Measurements from ENCODE around the gene PRIMA1.

DNA sequence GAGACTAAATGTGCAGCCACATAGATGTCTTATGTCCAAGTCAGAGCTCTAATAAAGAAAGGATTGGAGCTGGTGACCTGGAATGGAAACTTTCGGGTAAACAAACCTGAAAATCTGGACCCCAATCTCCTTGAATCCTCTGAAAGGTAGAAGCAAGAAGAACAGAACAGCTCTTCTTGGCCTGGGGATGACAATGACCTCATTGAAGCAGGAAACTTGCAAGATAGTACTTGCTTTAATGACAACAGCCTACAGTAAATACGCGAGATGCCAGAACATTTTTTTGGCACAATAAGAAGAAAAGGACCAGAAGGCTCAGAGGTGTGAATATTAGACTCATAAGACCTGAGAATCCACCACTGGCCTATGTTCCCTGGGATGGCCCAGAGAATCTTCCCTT, 4.1 kb upstream of the PRIMA1 start:
- no peak for TF ChIP-seq NFYB (IDR thresholded peaks at IDR 0.05; ENCODE audit: insufficient read depth, low read depth, low read length)
- TF ChIP-seq, protein P1, sequence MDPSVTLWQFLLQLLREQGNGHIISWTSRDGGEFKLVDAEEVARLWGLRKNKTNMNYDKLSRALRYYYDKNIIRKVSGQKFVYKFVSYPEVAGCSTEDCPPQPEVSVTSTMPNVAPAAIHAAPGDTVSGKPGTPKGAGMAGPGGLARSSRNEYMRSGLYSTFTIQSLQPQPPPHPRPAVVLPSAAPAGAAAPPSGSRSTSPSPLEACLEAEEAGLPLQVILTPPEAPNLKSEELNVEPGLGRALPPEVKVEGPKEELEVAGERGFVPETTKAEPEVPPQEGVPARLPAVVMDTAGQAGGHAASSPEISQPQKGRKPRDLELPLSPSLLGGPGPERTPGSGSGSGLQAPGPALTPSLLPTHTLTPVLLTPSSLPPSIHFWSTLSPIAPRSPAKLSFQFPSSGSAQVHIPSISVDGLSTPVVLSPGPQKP (IDR thresholded peaks at IDR 0.05; ENCODE audit: low read depth, low read length): no peak
- no peak for TF ChIP-seq ATF3 (IDR thresholded peaks at IDR 0.05; ENCODE audit: borderline replicate concordance, extremely low read depth, low read depth, low read length)
- no peak for TF ChIP-seq POLR2A (IDR thresholded peaks at IDR 0.05; ENCODE audit: low read depth, low read length)
- TF ChIP-seq CTCF (IDR thresholded peaks at IDR 0.05 in 2 of 3, conservative IDR thresholded peaks at IDR 0.05 in 1 of 3; ENCODE audit: control insufficient read depth in 2 of 3, extremely low read depth in 1 of 3, insufficient read depth in 1 of 3, low read depth in 3 of 3, low read length in 3 of 3): no peak
- no peak for TF ChIP-seq TCF7 (IDR thresholded peaks at IDR 0.05; ENCODE audit: borderline replicate concordance)
- no peak for TF ChIP-seq RUNX3 (IDR thresholded peaks at IDR 0.05; ENCODE audit: low read length)
- no peak for TF ChIP-seq YY1 (IDR thresholded peaks at IDR 0.05; ENCODE audit: low read depth, low read length)
- TF ChIP-seq, protein P2, sequence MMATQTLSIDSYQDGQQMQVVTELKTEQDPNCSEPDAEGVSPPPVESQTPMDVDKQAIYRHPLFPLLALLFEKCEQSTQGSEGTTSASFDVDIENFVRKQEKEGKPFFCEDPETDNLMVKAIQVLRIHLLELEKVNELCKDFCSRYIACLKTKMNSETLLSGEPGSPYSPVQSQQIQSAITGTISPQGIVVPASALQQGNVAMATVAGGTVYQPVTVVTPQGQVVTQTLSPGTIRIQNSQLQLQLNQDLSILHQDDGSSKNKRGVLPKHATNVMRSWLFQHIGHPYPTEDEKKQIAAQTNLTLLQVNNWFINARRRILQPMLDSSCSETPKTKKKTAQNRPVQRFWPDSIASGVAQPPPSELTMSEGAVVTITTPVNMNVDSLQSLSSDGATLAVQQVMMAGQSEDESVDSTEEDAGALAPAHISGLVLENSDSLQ (IDR thresholded peaks at IDR 0.05): no peak
- TF ChIP-seq ZBTB11 (CRISPR knock-in tag; IDR thresholded peaks at IDR 0.05): no peak
- TF ChIP-seq RCOR1 (conservative IDR thresholded peaks at IDR 0.05; ENCODE audit: low read depth, low read length): no peak

All from GM12878 (cell line).